H1 (cell line): ENCODE results near the gene ATP13A2. TPM values are rescaled to one million over a fixed set of nuclear protein-coding genes. Genes with fewer than 3 reads are reported as not detected.

Experiments used
- CTCF ChIA-PET: fragments of 300-600 bp; sonication (Branson Sonifier 250); formaldehyde crosslinking; loops from one replicate; lab custom pipeline; 2021; ENCODE audit not compliant: partially characterized antibody; lab: Charles Lee
- POLR2A ChIA-PET: fragments of 300-600 bp; sonication (Branson Sonifier 250); formaldehyde crosslinking; loops from one replicate; lab custom pipeline; 2021; ENCODE audit warnings: inconsistent platforms; ENCODE audit not compliant: partially characterized antibody; lab: Charles Lee
- DNase-seq, 2 experiments: peaks; one replicate each; pipeline versions ENCODE4 v3.0.0 to v3.0.0-alpha.2; 2010 to 2022; ENCODE audit warnings: low spot score in 2 of 2, low read depth in 1 of 2, mixed read lengths in 1 of 2
- FAIRE-seq: peaks from 2 replicates; lab custom pipeline; 2011; peaks lifted over from hg19 to GRCh38; lab: Jason Lieb, UNC
- H2AFZ ChIP-seq: 2 replicates; pipeline ENCODE4 v1.8.1; 2012; ENCODE audit warnings: low read length, inconsistent platforms
- H2AK5ac ChIP-seq: 2 replicates; pipeline ENCODE4 v1.6.1; 2013; ENCODE audit warnings: low read depth, low read length
- H2BK120ac ChIP-seq: replicated peaks from 2 replicates; pipeline ENCODE3; 2013; ENCODE audit warnings: low read depth, low read length, inconsistent platforms
- H2BK12ac ChIP-seq: 2 replicates; pipeline ENCODE4 v1.6.1; 2013; ENCODE audit warnings: low read depth, low read length
- H2BK15ac ChIP-seq: 2 replicates; pipeline ENCODE4 v1.6.1; 2013; ENCODE audit warnings: low read length
- H2BK20ac ChIP-seq: 2 replicates; pipeline ENCODE4 v1.6.1; 2013; ENCODE audit warnings: low read length
- H2BK5ac ChIP-seq: 2 replicates; pipeline ENCODE4 v1.6.1; 2013; ENCODE audit warnings: low read depth, low read length
- H3K14ac ChIP-seq: 2 replicates; pipeline ENCODE4 v1.6.1; 2013; ENCODE audit warnings: inconsistent platforms; ENCODE audit not compliant: insufficient read length
- H3K18ac ChIP-seq: 2 replicates; pipeline ENCODE4 v1.6.1; 2013; ENCODE audit warnings: low read length; ENCODE audit errors: extremely low read depth
- H3K23ac ChIP-seq: 2 replicates; pipeline ENCODE4 v1.6.1; 2013; ENCODE audit warnings: inconsistent platforms; ENCODE audit not compliant: insufficient read length
- H3K23me2 ChIP-seq: 2 replicates; pipeline ENCODE4 v1.6.1; 2013; ENCODE audit warnings: low read depth, low read length
- H3K27ac ChIP-seq: 2 replicates; pipeline ENCODE4 v1.6.1; 2011; ENCODE audit warnings: low read depth, low read length, inconsistent platforms
- H3K27me3 ChIP-seq, 4 experiments: replicated peaks in 1 of 4; 1 replicate in 1 of 4; 2 replicates in 3 of 4; pipeline versions ENCODE4 v1.6.1 to v1.8.1; 2011 to 2013; ENCODE audit warnings: low read length in 3 of 4, mild to moderate bottlenecking in 3 of 4, inconsistent platforms in 2 of 4, mixed read lengths in 2 of 4, moderate library complexity in 1 of 4; ENCODE audit not compliant: control insufficient read depth in 3 of 4, insufficient read depth in 3 of 4; ENCODE audit errors: extremely low read depth in 1 of 4
- H3K36me3 ChIP-seq, 4 experiments: 2 replicates each; pipeline versions ENCODE4 v1.6.1 to v1.8.1; 2011 to 2013; ENCODE audit warnings: mild to moderate bottlenecking in 4 of 4, low read length in 3 of 4, moderate library complexity in 2 of 4, control low read depth in 1 of 4, inconsistent platforms in 1 of 4; ENCODE audit not compliant: insufficient read depth in 4 of 4, control insufficient read depth in 2 of 4
- H3K4ac ChIP-seq: replicated peaks from 2 replicates; pipeline ENCODE3; 2013; ENCODE audit warnings: low read length, low read depth, mixed read lengths, inconsistent platforms; ENCODE audit not compliant: insufficient read length
- H3K4me1 ChIP-seq, 4 experiments: replicated peaks in 1 of 4; 1 replicate in 1 of 4; 2 replicates in 3 of 4; pipeline versions ENCODE4 v1.6.1 to v1.8.1; 2011 to 2013; ENCODE audit warnings: low read length in 3 of 4, inconsistent platforms in 2 of 4, mixed read lengths in 1 of 4; ENCODE audit not compliant: insufficient read depth in 4 of 4, control insufficient read depth in 3 of 4
- H3K4me2 ChIP-seq, 2 experiments: 2 replicates each; pipeline versions ENCODE4 v1.6.1 to v1.8.1; 2011 to 2013; ENCODE audit warnings: low read depth in 2 of 2, low read length in 2 of 2, control low read depth in 1 of 2, inconsistent platforms in 1 of 2, mild to moderate bottlenecking in 1 of 2; ENCODE audit not compliant: insufficient read depth in 1 of 2
- H3K4me3 ChIP-seq, 4 experiments: fragments of 200-600, 300-600 bp in 1 of 4; sonication (generic), shearing (Covaris generic), sonication (Bioruptor Twin) in 1 of 4; 2 replicates each; pipeline versions ENCODE4 v1.5.1 to v1.8.1; 2011 to 2016; ENCODE audit warnings: low read length in 4 of 4, low read depth in 3 of 4, control low read depth in 2 of 4, inconsistent platforms in 2 of 4, mild to moderate bottlenecking in 2 of 4, mixed read lengths in 1 of 4, moderate library complexity in 1 of 4; ENCODE audit not compliant: insufficient read depth in 2 of 4; ENCODE audit errors: extremely low read depth in 1 of 4
- H3K56ac ChIP-seq: replicated peaks from 2 replicates; pipeline ENCODE3; 2013; ENCODE audit warnings: low read depth, mild to moderate bottlenecking, mixed read lengths, low read length, inconsistent platforms; ENCODE audit not compliant: insufficient read length
- H3K79me1 ChIP-seq: 2 replicates; pipeline ENCODE4 v1.6.1; 2013; ENCODE audit warnings: low read depth, low read length, control low read depth
- H3K79me2 ChIP-seq, 2 experiments: 2 replicates each; pipeline versions ENCODE4 v1.6.1 to v1.8.1; 2012 to 2013; ENCODE audit warnings: low read length in 2 of 2, mild to moderate bottlenecking in 2 of 2, inconsistent platforms in 1 of 2; ENCODE audit not compliant: insufficient read depth in 2 of 2, control insufficient read depth in 1 of 2
- H3K9ac ChIP-seq, 4 experiments: replicated peaks in 1 of 4; 1 replicate in 1 of 4; 2 replicates in 3 of 4; pipeline versions ENCODE4 v1.6.1 to v1.8.1; 2011 to 2013; ENCODE audit warnings: low read depth in 3 of 4, low read length in 3 of 4, control low read depth in 2 of 4, mild to moderate bottlenecking in 2 of 4, moderate library complexity in 2 of 4, inconsistent platforms in 1 of 4; ENCODE audit errors: extremely low read depth in 1 of 4
- H3K9me3 ChIP-seq, 2 experiments: 2 replicates each; pipeline versions ENCODE4 v1.6.1 to v1.8.1; 2012 to 2013; ENCODE audit warnings: mild to moderate bottlenecking in 2 of 2, moderate library complexity in 2 of 2, control low read depth in 1 of 2, inconsistent platforms in 1 of 2, low read depth in 1 of 2, low read length in 1 of 2, mixed read lengths in 1 of 2; ENCODE audit not compliant: insufficient read depth in 2 of 2
- H4K20me1 ChIP-seq, 2 experiments: replicated peaks in 1 of 2; 2 replicates each; pipeline versions ENCODE3 to v1.8.1; 2011 to 2013; ENCODE audit warnings: inconsistent platforms in 2 of 2, low read length in 2 of 2, mild to moderate bottlenecking in 1 of 2; ENCODE audit not compliant: insufficient read depth in 2 of 2, control insufficient read depth in 1 of 2
- H4K5ac ChIP-seq: 2 replicates; pipeline ENCODE4 v1.6.1; 2013; ENCODE audit warnings: low read length, low read depth, mixed read lengths, inconsistent platforms; ENCODE audit not compliant: insufficient read length
- H4K8ac ChIP-seq: 2 replicates; pipeline ENCODE4 v1.8.0; 2013; ENCODE audit warnings: mild to moderate bottlenecking, moderate library complexity, low read length, inconsistent platforms; ENCODE audit not compliant: insufficient read depth; ENCODE audit errors: extremely low read depth
- H4K91ac ChIP-seq: replicated peaks from 2 replicates; pipeline ENCODE3; 2013; ENCODE audit warnings: low read length, mixed read lengths, inconsistent platforms; ENCODE audit not compliant: insufficient read length
- CBX5 ChIP-seq: fragments of 300-800, 300-1000 bp; sonication (generic); IDR thresholded peaks from 2 replicates; pipeline ENCODE4 v1.7.1; 2016; ENCODE audit warnings: antibody characterized with exemption, low read length, low read depth
- E2F6 ChIP-seq: IDR thresholded peaks from 2 replicates; pipeline ENCODE4 v1.6.1; 2012; ENCODE audit warnings: inconsistent platforms
- GABPA ChIP-seq: IDR thresholded peaks from 2 replicates; pipeline ENCODE4 v1.6.1; 2011; ENCODE audit warnings: mild to moderate bottlenecking, low read length, moderate library complexity, borderline replicate concordance; ENCODE audit not compliant: insufficient read depth
- HDAC2 ChIP-seq, 2 experiments: fragments of 300-600 bp in 1 of 2; sonication (generic) in 1 of 2; IDR thresholded peaks; 2 replicates each; pipeline ENCODE4 v1.6.1; 2011 to 2012; ENCODE audit warnings: low read depth in 2 of 2, low read length in 2 of 2, mild to moderate bottlenecking in 2 of 2, moderate library complexity in 2 of 2, borderline replicate concordance in 1 of 2, inconsistent platforms in 1 of 2
- KDM1A ChIP-seq: fragments of 200-600, 300-600 bp; sonication (generic); IDR thresholded peaks from 2 replicates; pipeline ENCODE4 v1.7.1; 2016; ENCODE audit warnings: mild to moderate bottlenecking, low read length, borderline replicate concordance
- POLR2A ChIP-seq, 2 experiments: IDR thresholded peaks; 1 replicate in 1 of 2; 2 replicates in 1 of 2; pipeline ENCODE4 v1.6.1; 2011; ENCODE audit warnings: low read depth in 2 of 2, low read length in 2 of 2, mild to moderate bottlenecking in 2 of 2; ENCODE audit errors: control extremely low read depth in 1 of 2
- RAD21 ChIP-seq, 2 experiments: IDR thresholded peaks in 1 of 2; conservative IDR thresholded peaks in 1 of 2; 2 replicates each; pipeline ENCODE4 v1.6.1; 2011; ENCODE audit warnings: low read depth in 2 of 2, low read length in 2 of 2, improper control_type of control experiment in 1 of 2, inconsistent platforms in 1 of 2, mild to moderate bottlenecking in 1 of 2, moderate library complexity in 1 of 2
- RBBP5 ChIP-seq: IDR thresholded peaks from 2 replicates; pipeline ENCODE4 v1.7.1; 2012; ENCODE audit warnings: low read depth, mild to moderate bottlenecking, inconsistent platforms, low read length, moderate library complexity, borderline replicate concordance
- SIRT6 ChIP-seq: IDR thresholded peaks from one replicate; pipeline ENCODE4 v1.7.1; 2012; ENCODE audit warnings: low read length, inconsistent platforms
- TEAD4 ChIP-seq: IDR thresholded peaks from 2 replicates; pipeline ENCODE4 v1.6.1; 2012; ENCODE audit warnings: low read depth, low read length, inconsistent platforms, mixed read lengths
- WGBS, 2 experiments: shearing (Covaris generic) in 1 of 2; methylation state at CpG; one replicate each; pipeline versions ENCODE4 v1.1.6 to v1.1.7; 2013 to 2015; ENCODE audit warnings: low lambda C conversion rate in 2 of 2, mixed read lengths in 2 of 2, inconsistent platforms in 1 of 2, low coverage in 1 of 2, missing lambda C conversion rate in 1 of 2; ENCODE audit not compliant: insufficient replicate concordance in 2 of 2, insufficient coverage in 1 of 2, insufficient read length in 1 of 2; ENCODE audit errors: extremely low coverage in 1 of 2, missing lambda C conversion rate in 1 of 2; 5-methylcytosine and 5-hydroxymethylcytosine counted together
- polyA plus RNA-seq, 7 experiments: library from polyadenylated mRNA; depleted of rRNA in 3 of 7; stranded (reverse) in 5 of 7; unstranded in 2 of 7; fragments of >200 nt in 5 of 7; fragments of 200-250 nt in 2 of 7; gene quantifications; 1 replicate in 5 of 7; 2 replicates in 1 of 7; 4 replicates in 1 of 7; pipeline versions ENCODE4 v1.2.1 to v1.2.3, GENCODE V29; 2011 to 2013; ENCODE audit warnings: missing spikeins in 2 of 7, mixed read lengths in 2 of 7
- total RNA-seq: library from RNA; stranded (reverse); fragmentation: NEBNext Ultra II Directional; extraction: Animal tissue kit (Norgen Biotek cat#: 25700); gene quantifications from 2 replicates; pipeline ENCODE4 v1.2.1, GENCODE V29; 2021

Gene ATP13A2
- total and polyA plus RNA-seq, 2 of the 8 experiments (the other 6 are each of a cell fraction or from before 2014, with no cell fraction given) = 82.1 to 83.6 TPM

DNA sequence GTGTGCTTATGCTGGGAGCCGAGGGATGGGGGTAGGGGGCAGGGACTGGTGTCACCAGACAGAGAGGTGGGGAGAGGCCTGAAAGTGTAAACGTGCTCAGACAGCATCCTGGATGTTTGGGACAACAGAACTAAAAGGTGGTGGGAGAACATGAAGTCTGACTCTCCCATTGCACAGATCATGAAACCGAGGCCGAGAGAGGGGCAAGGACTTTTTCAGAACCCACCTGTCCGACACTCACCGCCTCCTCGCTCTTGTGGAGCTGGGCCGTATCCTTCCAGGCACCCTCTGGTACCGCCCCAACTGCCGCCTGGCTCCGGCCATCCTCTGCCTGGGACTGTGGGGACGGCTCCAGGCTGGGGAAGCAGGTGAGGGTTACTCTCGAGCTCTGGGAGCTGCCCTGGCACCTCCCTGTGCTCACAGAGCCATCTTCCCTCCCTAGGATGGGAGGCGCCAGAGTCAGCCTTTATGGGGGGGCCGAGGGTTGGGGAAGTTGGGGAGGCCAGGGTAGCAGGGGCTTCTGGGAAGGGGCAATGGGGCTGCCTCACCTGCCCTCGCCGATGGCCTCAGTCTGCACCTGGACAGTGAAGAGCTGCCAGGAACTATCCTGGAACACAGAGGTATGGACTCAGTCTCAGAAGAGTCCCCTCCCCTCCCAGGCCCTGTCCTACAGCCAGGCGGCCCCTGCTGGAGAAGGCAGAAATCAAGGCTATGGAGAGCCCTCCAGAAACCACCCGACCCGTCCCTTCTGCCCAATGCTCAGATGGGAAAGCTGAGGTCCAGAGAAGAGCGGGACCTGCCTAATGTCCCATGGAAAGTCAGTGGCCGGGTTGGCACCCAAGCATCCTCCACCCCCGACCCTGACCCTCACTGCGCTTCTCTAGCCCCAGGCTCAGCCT lies 7.0 kb downstream of the ATP13A2 start:
- POLR2A ChIA-PET = interaction anchor here (1.4 to 2.1 kb wide), 3 partner anchors 13 to 43 kb away, joined by 3 to 5 read pairs (median 4); no protein-coding TSS in a partner anchor
- Histone ChIP-seq H3K14ac (no peak overlapping the region), H2BK20ac (no peak overlapping the region), H3K56ac (no peak overlapping the region), H3K18ac (no peak overlapping the region), H2AFZ (no peak overlapping the region), H3K9ac (no peak overlapping the region), H3K4me3 (no peak overlapping the region), H3K4me1 (peaks cover 0 to 10% (median 7%) of the 10 kb centered on the region in 4 experiments; a peak in 5 of 7 replicates), H3K79me2 (no peaks in the 10 kb centered on the region; a peak in 1 of 4 replicates), H3K23me2 (no peaks in the 10 kb centered on the region), H4K91ac (no peak overlapping the region), H3K36me3 (peaks cover 0 to 28% (median 17%) of the 10 kb centered on the region in 4 experiments; a peak in 7 of 8 replicates), H3K79me1 (no peaks in the 10 kb centered on the region), H3K27me3 (no peaks in the 10 kb centered on the region), H3K4me2 (no peak overlapping the region), H3K4ac (no peak overlapping the region), H2BK15ac (no peak overlapping the region), H4K8ac (peak overlapping the region; percentile 41; the same call in 1 of the 2 replicates), H3K23ac (no peak overlapping the region), H4K20me1 (peaks cover 0 to 5% of the 10 kb centered on the region in 2 experiments), H2BK120ac (no peak overlapping the region), H2AK5ac (no peak overlapping the region), H3K27ac (no peak overlapping the region), H4K5ac (no peak overlapping the region), H2BK12ac (no peak overlapping the region), H3K9me3 (no peaks in the 10 kb centered on the region), H2BK5ac (no peak overlapping the region)
- 95% methylated on average over 23 of the region's 24 CpGs; no CpG with 5 or more reads in 1 of the 2 experiments for WGBS, 2 experiments
- DNase-seq (no peak), FAIRE-seq (no peak)
- CTCF ChIA-PET = interaction anchor here (0.8 to 11.4 kb wide), 7 partner anchors 14 to 267 kb away, joined by 3 to 164 read pairs (median 4); no protein-coding TSS in a partner anchor
- TF ChIP-seq CBX5 (no peak), RBBP5 (no peak), HDAC2 (IDR thresholded peaks at IDR 0.05; ENCODE audit: borderline replicate concordance in 1 of 2, low read depth in 2 of 2, low read length in 2 of 2) (peak in 1 of 2 experiments; percentile 61; a peak in 1 of 4 replicates), SIRT6 (no peak), KDM1A (peak; percentile 80; the same call in 1 of the 2 replicates), GABPA (no peak), RAD21 (IDR thresholded peaks at IDR 0.05 in 1 of 2, conservative IDR thresholded peaks at IDR 0.05 in 1 of 2; ENCODE audit: low read depth in 2 of 2, low read length in 2 of 2) (peak; percentile 16 to 35; a peak in 2 of 4 replicates), POLR2A (IDR thresholded peaks at IDR 0.05; ENCODE audit: control extremely low read depth in 1 of 2, low read depth in 2 of 2, low read length in 2 of 2) (no peak), E2F6 (no peak), TEAD4 (no peak)
